ENCODE measurements around the gene CYP4A11. TPM values are rescaled to one million over a fixed set of nuclear protein-coding genes. Genes with fewer than 3 reads are reported as not detected.
"Not testable (repeated sequence)": the region's sequence is repeated elsewhere in the genome, so short reads cannot be mapped to it uniquely, and the experiment has no call there.

CYP4A11 gene, protein sequence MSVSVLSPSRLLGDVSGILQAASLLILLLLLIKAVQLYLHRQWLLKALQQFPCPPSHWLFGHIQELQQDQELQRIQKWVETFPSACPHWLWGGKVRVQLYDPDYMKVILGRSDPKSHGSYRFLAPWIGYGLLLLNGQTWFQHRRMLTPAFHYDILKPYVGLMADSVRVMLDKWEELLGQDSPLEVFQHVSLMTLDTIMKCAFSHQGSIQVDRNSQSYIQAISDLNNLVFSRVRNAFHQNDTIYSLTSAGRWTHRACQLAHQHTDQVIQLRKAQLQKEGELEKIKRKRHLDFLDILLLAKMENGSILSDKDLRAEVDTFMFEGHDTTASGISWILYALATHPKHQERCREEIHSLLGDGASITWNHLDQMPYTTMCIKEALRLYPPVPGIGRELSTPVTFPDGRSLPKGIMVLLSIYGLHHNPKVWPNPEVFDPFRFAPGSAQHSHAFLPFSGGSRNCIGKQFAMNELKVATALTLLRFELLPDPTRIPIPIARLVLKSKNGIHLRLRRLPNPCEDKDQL
- not detected for total RNA-seq

DNA sequence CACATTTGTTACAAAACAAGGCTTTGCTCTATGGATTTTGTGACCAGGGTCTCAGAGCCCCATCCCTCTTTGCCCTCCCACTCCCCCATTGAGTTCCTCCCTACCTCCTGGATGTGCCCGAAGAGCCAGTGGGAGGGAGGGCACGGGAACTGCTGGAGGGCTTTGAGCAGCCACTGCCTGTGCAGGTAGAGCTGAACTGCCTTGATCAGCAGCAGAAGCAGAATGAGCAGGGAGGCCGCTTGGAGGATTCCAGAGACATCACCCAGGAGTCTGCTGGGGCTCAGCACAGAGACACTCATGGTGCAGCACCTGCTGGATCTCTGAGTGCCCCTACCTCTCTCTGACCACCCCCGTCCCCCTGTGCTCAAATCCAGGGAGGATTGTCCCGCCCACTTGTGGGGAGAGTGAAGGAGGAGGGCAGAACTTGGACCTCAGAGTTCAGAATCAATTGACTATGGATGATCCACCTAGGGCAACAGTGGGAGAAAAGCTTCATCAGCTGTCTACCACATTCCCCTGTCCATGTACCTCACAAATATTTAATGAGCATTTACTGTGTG lies at the start of gene CYP4A11:
Gene CYP4A11, minus strand, starts transcription at position 342 of the 560 bp plus-strand sequence. Its CDS starts 43 bp downstream, at position 299.
- Mint-ChIP-seq H3K4me1 (no peaks in the 10 kb centered on the region), H3K9me3 (no peaks in the 10 kb centered on the region), H3K27me3 (peaks cover 12% of the 10 kb centered on the region), H3K27ac (no peak within 1 kb of the TSS), H3K4me3 (no peak within 1 kb of the TSS), H3K36me3 (no peaks in the 10 kb centered on the region)
- no peak for DNase-seq

DNA sequence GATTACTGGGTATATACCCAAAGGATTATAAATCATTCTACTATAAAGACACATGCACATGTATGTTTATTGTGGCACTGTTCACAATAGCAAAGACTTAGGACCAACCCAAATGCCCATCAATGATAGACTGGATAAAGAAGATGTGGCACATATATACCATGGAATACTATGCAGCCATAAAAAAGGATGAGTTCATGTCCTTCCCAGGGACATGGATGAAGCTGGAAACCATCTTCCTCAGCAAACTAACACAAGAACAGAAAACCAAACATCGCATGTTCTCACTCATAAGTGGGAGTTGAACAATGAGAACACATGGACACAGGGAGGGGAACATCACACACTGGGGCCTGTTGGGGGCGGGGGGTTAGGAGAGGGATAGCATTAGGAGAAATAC lies 49.3 kb upstream of the CYP4A11 start:
- not testable (repeated sequence) for H3K4me1 Mint-ChIP-seq, H3K4me3 Mint-ChIP-seq, H3K36me3 Mint-ChIP-seq, H3K27me3 Mint-ChIP-seq, H3K9me3 Mint-ChIP-seq, DNase-seq, H3K27ac Mint-ChIP-seq

DNA sequence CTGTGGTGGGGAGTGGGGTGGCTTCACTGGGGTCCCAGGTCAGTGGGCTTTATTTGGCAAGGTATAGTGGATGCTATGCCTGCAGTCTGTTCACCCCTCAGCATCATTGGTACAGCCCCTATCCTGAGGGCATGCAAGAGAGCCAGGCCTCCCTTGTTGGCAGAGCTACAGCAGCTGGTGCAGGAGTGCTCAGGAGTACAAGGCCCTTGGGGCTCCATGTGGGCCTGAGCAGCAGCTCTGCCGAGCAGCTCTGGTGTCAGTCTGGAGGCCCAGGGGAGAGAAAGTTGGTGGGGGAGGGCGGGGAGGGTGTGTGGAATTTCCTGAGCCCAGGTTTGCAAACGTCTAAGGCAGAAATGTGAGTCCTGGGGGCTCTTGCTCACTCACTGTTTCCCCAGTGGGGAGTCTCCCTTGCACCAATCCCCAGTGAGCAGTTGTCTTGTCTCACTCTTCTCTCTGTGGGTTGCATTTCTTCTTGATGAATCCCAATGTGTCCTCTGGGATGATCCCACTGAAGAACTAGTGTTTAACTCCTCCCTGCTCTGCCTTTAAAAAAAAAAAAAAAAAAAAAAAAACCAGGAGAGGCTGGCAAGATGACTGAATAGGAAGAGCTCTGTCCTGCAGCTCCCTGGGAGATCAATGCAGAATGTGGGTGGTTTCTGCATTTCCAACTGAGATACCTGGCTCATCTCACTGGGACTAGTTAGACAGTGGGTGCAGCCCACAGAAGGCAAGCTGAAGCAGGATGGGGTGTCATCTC lies 42.7 kb upstream of the CYP4A11 start:
- H3K27ac Mint-ChIP-seq = no peak overlapping the region
- H3K9me3 Mint-ChIP-seq = peaks cover 5% of the 10 kb centered on the region
- H3K4me3 Mint-ChIP-seq = no peak overlapping the region
- no peaks in the 10 kb centered on the region for H3K4me1 Mint-ChIP-seq
- peaks cover 32% of the 10 kb centered on the region for H3K27me3 Mint-ChIP-seq
- no peak for DNase-seq
- no peaks in the 10 kb centered on the region for H3K36me3 Mint-ChIP-seq

DNA sequence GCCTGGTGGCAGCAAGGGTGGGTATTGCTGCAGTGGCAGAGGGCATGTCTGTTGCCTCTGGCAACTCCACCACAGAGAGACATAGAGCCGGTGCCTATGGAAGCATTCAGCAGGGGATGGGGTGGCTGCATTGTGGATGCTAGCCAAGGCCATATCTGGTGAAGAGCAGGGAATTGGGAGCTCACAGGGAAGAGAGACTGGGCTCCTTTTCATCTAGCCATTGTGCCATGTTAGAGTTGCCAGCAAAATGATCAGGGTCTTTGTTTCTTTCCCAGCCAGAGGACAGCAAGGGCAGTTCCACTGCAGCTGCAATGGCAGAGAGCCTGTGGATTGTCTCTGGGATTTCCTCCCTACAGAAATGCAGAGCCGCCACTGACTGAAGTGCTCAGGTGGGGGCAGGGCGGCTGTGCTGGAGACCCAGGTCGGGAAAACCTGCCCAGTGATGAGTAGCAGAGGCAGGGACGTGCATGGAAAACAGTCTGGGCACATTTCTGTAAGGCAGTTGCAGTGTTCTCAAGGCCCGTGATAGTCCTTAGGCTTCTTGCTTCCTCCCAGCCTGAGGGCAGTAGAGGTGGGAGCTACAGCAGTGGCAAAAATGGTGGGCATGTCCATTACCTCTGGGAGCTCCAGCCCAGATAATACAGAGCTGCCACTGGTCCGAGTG lies 42.0 kb upstream of the CYP4A11 start:
- Mint-ChIP-seq H3K27me3 (peaks cover 39% of the 10 kb centered on the region), H3K36me3 (no peaks in the 10 kb centered on the region), H3K4me3 (no peak overlapping the region), H3K27ac (no peak overlapping the region), H3K9me3 (peaks cover 5% of the 10 kb centered on the region), H3K4me1 (no peaks in the 10 kb centered on the region)
- DNase-seq = no peak

DNA sequence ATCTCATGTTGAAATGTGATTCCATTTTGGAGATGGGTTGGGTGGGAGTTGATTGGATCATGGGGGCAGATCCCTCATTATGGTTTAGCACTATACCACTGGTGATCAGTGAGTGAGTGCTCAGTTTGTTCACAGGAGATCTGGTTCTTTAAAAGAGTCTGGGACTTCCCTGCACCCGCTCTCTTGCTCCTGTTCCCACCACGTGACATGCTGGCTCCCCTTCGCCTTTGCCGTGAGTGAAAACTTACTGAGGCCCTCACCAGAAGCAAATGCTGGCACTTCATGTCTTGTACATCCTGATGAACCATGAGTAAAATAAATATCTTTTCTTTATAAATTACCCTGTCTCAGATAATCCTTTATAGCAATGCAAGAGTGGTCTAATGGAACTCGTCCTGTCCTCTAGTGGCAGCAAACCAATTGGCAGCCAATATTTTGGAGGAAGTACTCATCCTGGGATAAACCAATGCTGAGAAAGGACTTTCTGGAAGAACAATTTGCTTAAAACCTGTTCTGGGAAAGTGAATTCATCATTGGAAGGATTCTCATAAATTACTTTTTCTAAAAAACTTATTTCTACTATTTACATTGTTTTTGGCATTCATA lies 27.8 kb upstream of the CYP4A11 start:
- Mint-ChIP-seq H3K4me1 (no peaks in the 10 kb centered on the region), H3K9me3 (no peaks in the 10 kb centered on the region), H3K4me3 (no peak overlapping the region), H3K27me3 (peaks cover 30% of the 10 kb centered on the region), H3K36me3 (no peaks in the 10 kb centered on the region), H3K27ac (no peak overlapping the region)
- DNase-seq = no peak

DNA sequence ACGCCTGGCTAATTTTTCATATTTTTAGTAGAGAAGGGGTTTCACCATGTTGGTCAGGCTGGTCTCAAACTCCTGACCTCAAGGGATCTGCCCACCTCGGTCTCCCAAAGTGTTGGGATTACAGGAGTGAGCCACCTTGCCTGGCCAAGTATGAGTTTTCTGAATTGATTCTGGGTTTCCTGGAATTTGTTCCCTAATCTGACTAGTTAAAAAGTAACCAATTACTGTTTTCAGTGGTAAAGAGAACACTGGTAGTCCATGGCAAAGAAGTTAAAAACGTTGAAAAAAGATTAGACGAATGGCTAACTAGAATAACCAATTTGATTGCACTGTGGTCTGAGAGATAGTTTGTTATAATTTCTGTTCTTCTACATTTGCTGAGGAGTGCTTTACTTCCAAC lies 21.0 kb upstream of the CYP4A11 start:
- H3K27ac Mint-ChIP-seq, DNase-seq, H3K4me3 Mint-ChIP-seq, H3K9me3 Mint-ChIP-seq, H3K36me3 Mint-ChIP-seq, H3K4me1 Mint-ChIP-seq: not testable (repeated sequence)
- H3K27me3 Mint-ChIP-seq = peaks cover 20% of the 10 kb centered on the region

DNA sequence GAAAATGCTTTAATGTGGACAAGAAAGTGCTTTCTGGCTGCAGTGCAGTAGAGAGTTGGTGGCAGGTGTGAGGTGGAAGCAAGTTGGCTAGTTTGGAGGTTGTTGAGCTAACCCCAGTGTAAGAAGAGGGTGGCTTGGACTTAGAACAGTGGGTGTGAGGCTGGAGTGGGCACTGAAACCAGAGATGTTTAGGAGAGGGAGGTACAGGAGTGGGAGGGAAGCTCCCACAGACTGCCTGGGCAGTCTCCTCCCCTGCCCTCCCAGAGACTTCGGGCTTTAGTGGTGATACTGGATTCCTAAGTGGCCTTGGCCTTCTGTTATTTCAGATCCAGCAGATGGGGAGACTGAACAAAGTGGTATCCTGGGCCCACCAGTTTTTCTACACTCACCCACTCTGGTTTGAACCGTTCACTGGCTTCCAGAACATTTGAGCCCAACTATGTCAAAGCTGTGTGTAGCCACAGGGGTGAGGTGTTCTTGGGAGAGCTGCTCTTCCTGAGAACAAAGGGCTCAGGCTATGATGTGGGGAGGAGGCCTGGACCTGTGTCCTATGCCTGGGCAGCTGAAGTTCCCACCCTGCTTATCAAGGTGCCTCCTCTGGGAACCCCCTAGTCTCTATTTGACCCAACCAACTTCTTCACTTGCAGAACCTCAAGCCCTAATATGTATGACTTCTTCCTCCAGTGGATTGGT lies 19.9 kb upstream of the CYP4A11 start:
- Mint-ChIP-seq H3K9me3 (peaks cover 3% of the 10 kb centered on the region), H3K4me3 (no peak overlapping the region), H3K36me3 (no peaks in the 10 kb centered on the region), H3K27me3 (peaks cover 19% of the 10 kb centered on the region), H3K4me1 (no peaks in the 10 kb centered on the region), H3K27ac (no peak overlapping the region)
- no peak for DNase-seq

DNA sequence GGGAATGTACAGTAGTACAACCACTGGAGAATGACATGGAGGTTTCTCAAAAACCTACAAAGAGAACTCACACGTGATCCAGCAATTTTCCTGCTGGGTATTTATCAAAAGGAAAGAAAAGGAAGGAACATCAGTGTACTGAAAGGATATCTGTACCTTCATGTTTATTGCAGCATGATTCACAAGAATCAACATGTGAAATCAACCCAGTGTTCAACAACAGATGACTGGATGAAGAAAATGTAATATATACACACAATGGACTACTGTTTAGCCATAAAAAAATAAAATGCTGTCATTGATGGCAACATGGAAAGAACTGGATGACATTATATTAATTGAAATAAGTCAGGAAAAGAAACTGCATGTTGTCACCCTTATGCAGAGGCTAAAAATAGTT lies 19.0 kb upstream of the CYP4A11 start:
- H3K27me3 Mint-ChIP-seq = peaks cover 20% of the 10 kb centered on the region
- no peak overlapping the region for H3K27ac Mint-ChIP-seq
- no peak overlapping the region for H3K4me3 Mint-ChIP-seq
- no peaks in the 10 kb centered on the region for H3K36me3 Mint-ChIP-seq
- H3K9me3 Mint-ChIP-seq = peaks cover 3% of the 10 kb centered on the region
- no peak for DNase-seq
- H3K4me1 Mint-ChIP-seq = no peaks in the 10 kb centered on the region

DNA sequence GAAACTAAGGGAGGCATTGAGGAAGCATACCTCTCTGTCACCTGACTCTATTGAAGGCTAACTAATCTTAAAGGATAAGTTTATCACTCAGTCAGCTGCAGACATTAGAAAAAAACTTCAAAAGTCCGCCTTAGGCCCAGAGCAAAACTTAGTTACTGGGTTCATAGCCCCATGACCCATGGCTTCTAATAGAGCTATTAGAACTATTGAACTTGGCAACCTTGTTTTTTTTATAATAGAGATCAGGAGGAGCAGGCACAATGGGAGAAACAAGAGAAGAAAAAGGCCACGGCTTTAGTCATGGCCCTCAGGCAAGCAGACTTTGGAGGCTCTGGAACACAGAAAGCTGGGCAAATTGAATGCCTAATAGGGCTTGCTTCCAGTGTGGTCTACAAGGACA lies 13.8 kb upstream of the CYP4A11 start:
- peaks cover 17% of the 10 kb centered on the region for H3K27me3 Mint-ChIP-seq
- not testable (repeated sequence) for DNase-seq, H3K9me3 Mint-ChIP-seq, H3K4me3 Mint-ChIP-seq, H3K4me1 Mint-ChIP-seq, H3K27ac Mint-ChIP-seq, H3K36me3 Mint-ChIP-seq

DNA sequence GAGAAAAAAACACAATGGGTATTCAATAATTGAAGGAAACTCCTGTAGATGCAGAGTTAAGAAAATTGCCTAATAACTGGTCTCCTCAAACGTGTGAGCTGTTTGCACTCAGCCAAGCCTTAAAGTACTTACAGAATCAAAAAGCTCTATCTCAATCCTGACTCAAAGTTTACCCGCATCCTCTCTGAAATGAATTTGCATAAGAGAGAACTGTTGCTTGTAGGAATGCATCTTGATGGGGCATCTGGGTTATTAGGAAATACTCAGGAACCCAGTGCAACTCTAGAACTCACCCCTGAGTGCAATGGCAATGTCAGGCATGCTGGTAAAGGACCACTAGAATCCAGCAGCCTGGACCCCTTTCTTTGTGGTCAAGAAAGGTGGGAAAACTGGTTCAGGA lies 12.6 kb upstream of the CYP4A11 start:
- not testable (repeated sequence) for H3K36me3 Mint-ChIP-seq, H3K9me3 Mint-ChIP-seq, DNase-seq, H3K4me3 Mint-ChIP-seq, H3K4me1 Mint-ChIP-seq, H3K27ac Mint-ChIP-seq
- H3K27me3 Mint-ChIP-seq = peaks cover 17% of the 10 kb centered on the region

DNA sequence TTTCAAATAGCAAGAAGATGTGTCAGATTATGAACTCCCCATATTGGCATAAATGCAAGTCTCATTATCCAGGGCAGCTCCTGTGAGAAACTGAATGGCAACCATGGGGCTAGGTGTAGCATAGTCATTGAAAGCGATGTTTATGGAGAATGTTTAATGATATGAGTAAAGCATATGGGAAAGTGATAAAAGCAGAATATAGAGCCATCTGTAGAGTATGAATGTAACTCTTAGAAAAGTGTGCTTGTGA lies 8.1 kb upstream of the CYP4A11 start:
- H3K27ac Mint-ChIP-seq, H3K36me3 Mint-ChIP-seq, DNase-seq, H3K4me3 Mint-ChIP-seq, H3K4me1 Mint-ChIP-seq, H3K9me3 Mint-ChIP-seq: not testable (repeated sequence)
- peaks cover 12% of the 10 kb centered on the region for H3K27me3 Mint-ChIP-seq

DNA sequence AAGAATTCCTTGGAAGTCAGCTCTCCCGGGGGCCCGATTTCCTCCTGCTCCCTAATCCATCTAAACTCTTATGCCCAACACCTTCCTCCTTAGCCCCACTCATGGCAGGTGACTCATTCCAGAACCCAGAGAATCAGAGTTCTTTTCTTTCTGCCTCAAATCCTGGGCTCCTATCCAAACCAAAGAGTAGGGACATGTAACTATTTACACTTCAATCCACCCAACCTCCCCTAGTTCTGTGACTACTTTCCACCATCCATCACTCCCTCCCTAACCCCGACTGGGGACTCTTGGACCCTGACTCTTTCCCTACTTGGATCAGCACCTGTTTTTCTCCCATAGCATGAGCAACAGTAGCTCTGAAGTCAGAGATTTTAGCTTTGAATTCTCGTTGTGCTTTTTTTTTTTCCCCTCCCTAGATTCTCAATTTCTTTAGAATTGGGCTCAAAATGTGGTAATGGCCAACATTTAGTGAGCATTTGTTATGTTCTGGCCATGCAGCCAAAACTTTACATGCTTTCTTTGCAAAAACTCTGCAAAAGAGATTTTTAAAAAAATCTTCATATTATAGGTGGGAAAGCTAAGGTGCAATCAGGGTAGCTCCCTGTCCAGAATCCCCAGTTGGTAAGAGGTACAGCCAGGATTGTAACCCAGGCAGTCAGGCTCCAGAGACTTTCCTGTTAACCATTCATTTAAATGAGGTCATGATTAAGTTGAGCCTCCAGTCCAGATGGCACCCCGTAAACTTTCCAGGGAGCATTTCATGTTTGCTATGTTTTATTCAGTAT lies 7.5 kb upstream of the CYP4A11 start:
- Mint-ChIP-seq H3K4me3 (no peak overlapping the region), H3K27ac (no peak overlapping the region), H3K4me1 (no peaks in the 10 kb centered on the region), H3K36me3 (no peaks in the 10 kb centered on the region), H3K9me3 (no peaks in the 10 kb centered on the region), H3K27me3 (peaks cover 12% of the 10 kb centered on the region)
- no peak for DNase-seq

DNA sequence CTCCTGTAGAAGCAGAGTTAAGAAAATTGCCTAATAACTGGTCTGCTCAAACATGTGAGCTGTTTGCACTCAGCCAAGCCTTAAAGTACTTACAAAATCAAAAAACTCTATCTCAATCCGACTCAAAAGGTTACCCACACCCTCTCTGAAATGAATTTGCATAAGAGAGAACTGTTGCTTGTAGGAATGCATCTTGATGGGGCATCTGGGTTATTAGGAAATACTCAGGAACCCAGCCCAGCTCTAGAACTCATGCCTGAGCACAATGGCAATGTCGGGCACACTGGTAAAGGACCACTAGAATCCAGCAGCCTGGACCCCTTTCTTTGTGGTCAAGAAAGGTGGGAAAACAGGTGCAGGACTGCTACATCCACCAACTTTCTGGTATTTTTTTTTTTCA lies 6.4 kb upstream of the CYP4A11 start:
- not testable (repeated sequence) for DNase-seq, H3K4me3 Mint-ChIP-seq, H3K4me1 Mint-ChIP-seq, H3K36me3 Mint-ChIP-seq, H3K9me3 Mint-ChIP-seq, H3K27ac Mint-ChIP-seq
- peaks cover 13% of the 10 kb centered on the region for H3K27me3 Mint-ChIP-seq

DNA sequence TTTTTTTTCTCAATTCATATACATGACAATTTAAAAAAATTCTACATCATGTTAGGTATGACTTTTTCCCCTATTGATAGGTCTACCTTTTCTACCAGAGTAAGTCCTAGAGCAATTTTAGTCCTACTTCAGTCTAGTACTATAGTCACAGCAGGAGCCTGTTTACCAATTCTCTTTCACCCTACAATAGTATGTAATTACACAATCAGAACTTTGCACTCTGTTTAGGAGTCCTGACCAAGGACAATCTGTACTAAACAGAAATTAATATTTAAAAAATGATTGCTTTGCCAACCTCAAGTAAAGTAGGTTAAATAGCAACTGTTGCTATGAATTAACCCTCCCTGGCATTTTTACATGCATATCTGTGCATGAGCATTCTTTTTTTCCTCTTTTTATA lies 810 bp upstream of the CYP4A11 start:
- no peak for DNase-seq
- no peaks in the 10 kb centered on the region for H3K36me3 Mint-ChIP-seq
- no peak overlapping the region for H3K4me3 Mint-ChIP-seq
- no peaks in the 10 kb centered on the region for H3K9me3 Mint-ChIP-seq
- H3K27me3 Mint-ChIP-seq = peaks cover 13% of the 10 kb centered on the region
- H3K4me1 Mint-ChIP-seq = no peaks in the 10 kb centered on the region
- no peak overlapping the region for H3K27ac Mint-ChIP-seq
